ENCODE results near the gene KLC4.

DNA sequence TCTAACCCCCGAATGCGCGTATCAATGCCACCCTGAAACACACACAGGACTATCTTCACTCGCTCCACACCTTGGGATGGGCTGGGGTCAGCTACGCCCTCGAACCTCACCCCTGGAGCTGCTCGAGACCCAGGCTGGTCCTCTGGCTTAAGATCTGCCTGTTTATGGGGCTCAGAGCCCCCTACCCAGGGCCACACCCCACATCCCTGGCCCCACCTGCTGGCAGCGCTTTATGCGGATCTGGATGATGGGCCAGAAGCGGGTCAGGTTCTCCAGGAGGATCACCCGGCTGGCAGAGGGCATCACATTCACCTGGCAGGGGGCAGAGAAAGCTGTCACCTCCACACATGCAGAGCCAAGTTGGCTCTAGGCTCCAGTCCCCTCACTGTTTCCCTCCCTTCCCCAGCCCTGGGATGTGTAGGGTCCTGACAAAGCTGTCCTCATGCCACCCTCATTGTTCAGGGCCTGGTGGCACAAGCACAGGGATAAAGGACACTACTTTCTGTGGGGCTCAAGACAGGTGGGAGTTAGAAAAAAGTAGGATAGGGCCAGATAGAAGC lies 14.0 kb upstream of the KLC4 start:
- no peak for TF ChIP-seq CTCF (IDR thresholded peaks at IDR 0.05)
- TF ChIP-seq POLR2A (IDR thresholded peaks at IDR 0.05): no peak
